AG04450 (cell line): ENCODE data around the gene FIBCD1. TPM values are rescaled to one million over a fixed set of nuclear protein-coding genes. Genes with fewer than 3 reads are reported as not detected.

ENCODE experiments used
- CTCF ChIA-PET: fragments of 300-600, 350-600 bp; formaldehyde crosslinking; extraction: SDS; loops from one replicate; lab custom pipeline; 2022; ENCODE audit warnings: antibody characterized with exemption, inconsistent platforms; lab: Charles Lee
- POLR2A ChIA-PET: fragments of 350-600 bp; formaldehyde crosslinking; extraction: SDS; loops from one replicate; lab custom pipeline; 2021; ENCODE audit warnings: antibody characterized with exemption, inconsistent platforms; lab: Yijun Ruan, JAX
- DNase-seq: peaks from one replicate; pipeline ENCODE4 v3.0.0-alpha.2; 2011; ENCODE audit warnings: low read depth, low spot score
- H3K27ac ChIP-seq: one replicate; pipeline ENCODE4 v1.5.1; 2012; ENCODE audit warnings: low read depth, low read length, control low read depth
- H3K27me3 ChIP-seq: one replicate; pipeline ENCODE4 v1.6.0; 2012; ENCODE audit warnings: low read length; ENCODE audit not compliant: control insufficient read depth, insufficient read depth
- H3K4me3 ChIP-seq: 2 replicates; pipeline ENCODE4 v1.5.1; 2011; ENCODE audit warnings: mild to moderate bottlenecking, low read depth, low read length, control low read depth
- H3K9me3 ChIP-seq: 2 replicates; pipeline ENCODE4 v1.5.1; 2012; ENCODE audit warnings: low read length; ENCODE audit not compliant: control insufficient read depth, insufficient read depth
- CTCF ChIP-seq: IDR thresholded peaks from 2 replicates; pipeline ENCODE4 v1.5.1; 2011; ENCODE audit warnings: low read depth, low read length, control low read depth, inconsistent platforms
- polyA plus RNA-seq: library from polyadenylated mRNA; depleted of rRNA; stranded (reverse); fragments of >200 nt; gene quantifications from 2 replicates; pipeline ENCODE4 v1.2.3, GENCODE V29; 2011

FIBCD1 gene
- polyA plus RNA-seq, 1 experiment = 2.2 TPM

- Histone ChIP-seq H3K27me3 (peaks cover 17% of the 10 kb centered on the region), H3K9me3 (peaks cover 3% of the 10 kb centered on the region; the same call in 1 of the 2 replicates), H3K27ac (no peak overlapping the region), H3K4me3 (no peak overlapping the region)
- no peak for TF ChIP-seq CTCF
- POLR2A ChIA-PET = no interaction called here
- DNase-seq = no peak
- CTCF ChIA-PET = interaction anchor here (3.3 kb wide), 1 partner anchor 12 kb away, joined by 11 read pairs; no protein-coding TSS in a partner anchor
Measured at GRCh38 chr9:130986356-130986965, 47.4 kb upstream of the FIBCD1 start.

- TF ChIP-seq CTCF = no peak
- DNase-seq = no peak
- H3K4me3 ChIP-seq = no peak overlapping the region
- ChIA-PET POLR2A (no interaction called here), CTCF (interaction anchor here (3.3 kb wide), 1 partner anchor 13 kb away, joined by 11 read pairs; no protein-coding TSS in a partner anchor)
- no peak overlapping the region for H3K27ac ChIP-seq
- peaks cover 21% of the 10 kb centered on the region for H3K27me3 ChIP-seq
- H3K9me3 ChIP-seq = peaks cover 3% of the 10 kb centered on the region; the same call in 1 of the 2 replicates
Measured at GRCh38 chr9:130985606-130986162, 46.6 kb upstream of the FIBCD1 start.

- POLR2A ChIA-PET = no interaction called here
- Histone ChIP-seq H3K27ac (no peak overlapping the region), H3K27me3 (peaks cover 26% of the 10 kb centered on the region), H3K9me3 (peaks cover 3% of the 10 kb centered on the region; the same call in 1 of the 2 replicates), H3K4me3 (no peak overlapping the region)
- TF ChIP-seq CTCF = no peak
- DNase-seq = no peak
- CTCF ChIA-PET = interaction anchor here (1.5 kb wide), 1 partner anchor 14 kb away, joined by 7 read pairs; no protein-coding TSS in a partner anchor
Measured at GRCh38 chr9:130985029-130985428, 46.0 kb upstream of the FIBCD1 start.

GRCh38 chr9:130984521-130984920 is 45.5 kb upstream of the FIBCD1 start:
- CTCF ChIA-PET = interaction anchor here (1.3 to 1.5 kb wide), 2 partner anchors 14 to 62 kb away, joined by 3 to 7 read pairs; no protein-coding TSS in a partner anchor
- TF ChIP-seq CTCF = no peak
- H3K27me3 ChIP-seq = peaks cover 28% of the 10 kb centered on the region
- POLR2A ChIA-PET = no interaction called here
- no peak for DNase-seq
- no peak overlapping the region for H3K27ac ChIP-seq
- H3K4me3 ChIP-seq = no peak overlapping the region
- peaks cover 3% of the 10 kb centered on the region; the same call in 1 of the 2 replicates for H3K9me3 ChIP-seq

GRCh38 chr9:130983970-130984369 is 44.9 kb upstream of the FIBCD1 start:
- no peak for DNase-seq
- Histone ChIP-seq H3K27ac (no peak overlapping the region), H3K4me3 (no peak overlapping the region), H3K9me3 (peaks cover 3% of the 10 kb centered on the region; the same call in 1 of the 2 replicates), H3K27me3 (peaks cover 28% of the 10 kb centered on the region)
- ChIA-PET CTCF (interaction anchor here (1.3 to 1.5 kb wide), 2 partner anchors 15 to 62 kb away, joined by 3 to 7 read pairs; no protein-coding TSS in a partner anchor), POLR2A (no interaction called here)
- TF ChIP-seq CTCF = no peak
